Activated T-cell treated with anti-CD3 and anti-CD28 coated beads, Interleukin-2, amount 50 U/mL, for 24 hours (primary cell): ENCODE results near the gene RBCK1.
A peak's percentile ranks its signal among the peaks of the same experiment; 100 is the strongest.

Source experiments
- DNase-seq: peaks from one replicate; pipeline ENCODE4 v3.0.0-alpha.2; 2020
- H3K27ac Mint-ChIP-seq: 2 replicates; pipeline ENCODE4 v1.8.0; 2020; ENCODE audit warnings: mild to moderate bottlenecking, mixed read lengths
- H3K27me3 Mint-ChIP-seq: 2 replicates; pipeline ENCODE4 v1.8.0; 2020; ENCODE audit warnings: mixed read lengths
- H3K36me3 Mint-ChIP-seq: 2 replicates; pipeline ENCODE4 v1.8.0; 2020; ENCODE audit warnings: low read depth, mixed read lengths
- H3K4me1 Mint-ChIP-seq: 2 replicates; pipeline ENCODE4 v1.8.0; 2020; ENCODE audit warnings: low read depth, mixed read lengths
- H3K4me3 Mint-ChIP-seq: 2 replicates; pipeline ENCODE4 v1.8.0; 2020; ENCODE audit warnings: mild to moderate bottlenecking, moderate library complexity, mixed read lengths
- H3K9me3 Mint-ChIP-seq: 2 replicates; pipeline ENCODE4 v1.8.0; 2020; ENCODE audit warnings: mixed read lengths

RBCK1 gene

GRCh38 chr20:430091-430999 is 22.2 kb downstream of the RBCK1 start:
- Mint-ChIP-seq H3K27ac (peak overlapping the region; percentile 93), H3K4me3 (no peak overlapping the region), H3K36me3 (peaks cover 95% of the 10 kb centered on the region), H3K9me3 (no peaks in the 10 kb centered on the region), H3K27me3 (no peaks in the 10 kb centered on the region), H3K4me1 (peaks cover 73% of the 10 kb centered on the region)
- DNase-seq, result no peak

GRCh38 chr20:431012-431904 is 23.2 kb downstream of the RBCK1 start:
- Mint-ChIP-seq H3K4me3 (no peak overlapping the region), H3K27me3 (no peaks in the 10 kb centered on the region), H3K4me1 (peaks cover 74% of the 10 kb centered on the region), H3K36me3 (peaks cover 95% of the 10 kb centered on the region), H3K9me3 (no peaks in the 10 kb centered on the region), H3K27ac (peak overlapping the region; percentile 93)
- DNase-seq, result peak; percentile 47

GRCh38 chr20:432208-432607 is 24.1 kb downstream of the RBCK1 start:
- no peaks in the 10 kb centered on the region for H3K27me3 Mint-ChIP-seq
- H3K4me3 Mint-ChIP-seq, result no peak overlapping the region
- peaks cover 96% of the 10 kb centered on the region for H3K36me3 Mint-ChIP-seq
- DNase-seq, result peak; percentile 31
- H3K27ac Mint-ChIP-seq, result peak overlapping the region; percentile 93
- no peaks in the 10 kb centered on the region for H3K9me3 Mint-ChIP-seq
- H3K4me1 Mint-ChIP-seq, result peaks cover 72% of the 10 kb centered on the region

- no peak for DNase-seq
- Mint-ChIP-seq H3K4me1 (peaks cover 74% of the 10 kb centered on the region), H3K4me3 (peak overlapping the region; percentile 50), H3K9me3 (no peaks in the 10 kb centered on the region), H3K27me3 (no peaks in the 10 kb centered on the region), H3K27ac (peak overlapping the region; percentile 93), H3K36me3 (peaks cover 96% of the 10 kb centered on the region)
Measured at GRCh38 chr20:432677-433299, 24.7 kb downstream of the RBCK1 start.

- Mint-ChIP-seq H3K27ac (peak overlapping the region; percentile 93), H3K27me3 (no peaks in the 10 kb centered on the region), H3K4me1 (peaks cover 79% of the 10 kb centered on the region), H3K9me3 (no peaks in the 10 kb centered on the region), H3K4me3 (peak overlapping the region; percentile 50), H3K36me3 (peaks cover 96% of the 10 kb centered on the region)
- peak; percentile 79 for DNase-seq
Measured at GRCh38 chr20:433300-433975, 25.3 kb downstream of the RBCK1 start.

- Mint-ChIP-seq H3K27ac (peak overlapping the region; percentile 93), H3K9me3 (no peaks in the 10 kb centered on the region), H3K4me3 (peak overlapping the region; percentile 50), H3K4me1 (peaks cover 87% of the 10 kb centered on the region), H3K27me3 (no peaks in the 10 kb centered on the region), H3K36me3 (peaks cover 96% of the 10 kb centered on the region)
- DNase-seq, result no peak
Measured at GRCh38 chr20:434221-434620, 26.1 kb downstream of the RBCK1 start.

GRCh38 chr20:434661-435419 is 26.7 kb downstream of the RBCK1 start:
- Mint-ChIP-seq H3K4me3 (peak overlapping the region; percentile 50), H3K27me3 (no peaks in the 10 kb centered on the region), H3K36me3 (peaks cover 96% of the 10 kb centered on the region), H3K9me3 (no peaks in the 10 kb centered on the region), H3K27ac (peak overlapping the region; percentile 93), H3K4me1 (peaks cover 93% of the 10 kb centered on the region)
- no peak for DNase-seq

GRCh38 chr20:435558-435957 is 27.5 kb downstream of the RBCK1 start:
- Mint-ChIP-seq H3K4me3 (no peak overlapping the region), H3K9me3 (no peaks in the 10 kb centered on the region), H3K4me1 (peaks cover 95% of the 10 kb centered on the region), H3K27me3 (no peaks in the 10 kb centered on the region), H3K36me3 (peaks cover 96% of the 10 kb centered on the region), H3K27ac (no peak overlapping the region)
- DNase-seq, result no peak

GRCh38 chr20:436476-436875 is 28.4 kb downstream of the RBCK1 start:
- H3K9me3 Mint-ChIP-seq, result no peaks in the 10 kb centered on the region
- H3K4me1 Mint-ChIP-seq, result peaks cover 94% of the 10 kb centered on the region
- no peak overlapping the region for H3K27ac Mint-ChIP-seq
- H3K36me3 Mint-ChIP-seq, result peaks cover 96% of the 10 kb centered on the region
- no peaks in the 10 kb centered on the region for H3K27me3 Mint-ChIP-seq
- no peak overlapping the region for H3K4me3 Mint-ChIP-seq
- no peak for DNase-seq

- Mint-ChIP-seq H3K4me1 (peaks cover 79% of the 10 kb centered on the region), H3K4me3 (peak overlapping the region; percentile 66), H3K27me3 (no peaks in the 10 kb centered on the region), H3K9me3 (no peaks in the 10 kb centered on the region), H3K36me3 (peaks cover 98% of the 10 kb centered on the region), H3K27ac (peak overlapping the region; percentile 93)
- DNase-seq, result no peak
Measured at GRCh38 chr20:437787-438486, 29.8 kb downstream of the RBCK1 start.

- H3K27ac Mint-ChIP-seq, result peak overlapping the region; percentile 93
- peaks cover 98% of the 10 kb centered on the region for H3K36me3 Mint-ChIP-seq
- peak; percentile 67 for DNase-seq
- no peaks in the 10 kb centered on the region for H3K9me3 Mint-ChIP-seq
- H3K4me3 Mint-ChIP-seq, result peak overlapping the region; percentile 66
- no peaks in the 10 kb centered on the region for H3K27me3 Mint-ChIP-seq
- peaks cover 70% of the 10 kb centered on the region for H3K4me1 Mint-ChIP-seq
Measured at GRCh38 chr20:438571-439469, 30.7 kb downstream of the RBCK1 start.

GRCh38 chr20:440148-440547 is 32.0 kb downstream of the RBCK1 start:
- DNase-seq, result no peak
- no peaks in the 10 kb centered on the region for H3K27me3 Mint-ChIP-seq
- peak overlapping the region; percentile 93 for H3K27ac Mint-ChIP-seq
- peaks cover 98% of the 10 kb centered on the region for H3K36me3 Mint-ChIP-seq
- H3K4me1 Mint-ChIP-seq, result peaks cover 57% of the 10 kb centered on the region
- no peaks in the 10 kb centered on the region for H3K9me3 Mint-ChIP-seq
- H3K4me3 Mint-ChIP-seq, result no peak overlapping the region
